GM23338 (cell line): ENCODE measurements around the gene CALR. TPM values are rescaled to one million over a fixed set of nuclear protein-coding genes. Genes with fewer than 3 reads are reported as not detected.

Experiments
- ATAC-seq: fragments of 200-7000 bp; cut with Tn5 transposase; 3 replicates; pipeline ENCODE4 v1.9.1; 2020
- DNase-seq: peaks from one replicate; pipeline ENCODE4 v3.0.0-alpha.2; 2015; ENCODE audit warnings: low spot score
- H2AFZ ChIP-seq: fragments of 200-600 bp; sonication (generic); 2 replicates; pipeline ENCODE4 v1.8.0; 2016; ENCODE audit warnings: antibody characterized with exemption, mild to moderate bottlenecking, moderate library complexity
- H3F3A ChIP-seq: fragments of 200-600 bp; sonication (generic); replicated peaks from 2 replicates; pipeline ENCODE4 v1.8.0; 2017; ENCODE audit warnings: antibody characterized with exemption, mixed run types, low read depth
- H3K27ac ChIP-seq: fragments of 200-600 bp; sonication (generic); 2 replicates; pipeline ENCODE4 v1.6.1; 2016; ENCODE audit warnings: low read depth
- H3K27me3 ChIP-seq: fragments of 200-600 bp; sonication (generic); 2 replicates; pipeline ENCODE4 v1.8.0; 2016; ENCODE audit warnings: mild to moderate bottlenecking, mixed run types, moderate library complexity; ENCODE audit not compliant: insufficient read depth
- H3K36me3 ChIP-seq: fragments of 200-600 bp; sonication (generic); 2 replicates; pipeline ENCODE4 v1.8.0; 2016; ENCODE audit warnings: mild to moderate bottlenecking; ENCODE audit not compliant: insufficient read depth
- H3K4me1 ChIP-seq: fragments of 200-600 bp; sonication (generic); 2 replicates; pipeline ENCODE4 v1.8.0; 2016; ENCODE audit warnings: mild to moderate bottlenecking, moderate library complexity; ENCODE audit not compliant: insufficient read depth
- H3K4me2 ChIP-seq: fragments of 200-600 bp; sonication (generic); 2 replicates; pipeline ENCODE4 v1.7.1; 2017; ENCODE audit warnings: mixed run types
- H3K4me3 ChIP-seq: fragments of 200-600 bp; sonication (generic); 2 replicates; pipeline ENCODE4 v1.6.1; 2016; ENCODE audit warnings: mixed run types
- H3K79me2 ChIP-seq: fragments of 200-600 bp; sonication (generic); replicated peaks from 2 replicates; pipeline ENCODE4 v1.8.0; 2017; ENCODE audit warnings: mild to moderate bottlenecking; ENCODE audit not compliant: insufficient read depth
- H3K9me2 ChIP-seq: fragments of 200-600 bp; sonication (generic); 2 replicates; pipeline ENCODE4 v1.8.0; 2017; ENCODE audit not compliant: insufficient read depth
- H4K20me1 ChIP-seq: fragments of 200-600 bp; sonication (generic); replicated peaks from 2 replicates; pipeline ENCODE4 v1.8.0; 2017; ENCODE audit warnings: mild to moderate bottlenecking; ENCODE audit not compliant: insufficient read depth
- H3K27ac Mint-ChIP-seq: 2 replicates; pipeline ENCODE4 v1.8.0; 2020; ENCODE audit warnings: inconsistent platforms, mild to moderate bottlenecking, moderate library complexity, mixed read lengths
- H3K27me3 Mint-ChIP-seq: 3 replicates; pipeline ENCODE4 v1.8.0; 2022; ENCODE audit warnings: low read depth, mild to moderate bottlenecking, moderate library complexity, mixed read lengths, inconsistent platforms; ENCODE audit not compliant: insufficient read depth, poor library complexity
- H3K36me3 Mint-ChIP-seq: 3 replicates; pipeline ENCODE4 v1.8.0; 2021; ENCODE audit warnings: low read depth, mild to moderate bottlenecking, inconsistent platforms, moderate library complexity, mixed read lengths
- H3K4me1 Mint-ChIP-seq: 3 replicates; pipeline ENCODE4 v1.8.0; 2020; ENCODE audit warnings: mild to moderate bottlenecking, inconsistent platforms, mixed read lengths
- H3K4me3 Mint-ChIP-seq: 3 replicates; pipeline ENCODE4 v1.8.0; 2021; ENCODE audit warnings: moderate library complexity, mild to moderate bottlenecking, inconsistent platforms, mixed read lengths
- H3K9me3 Mint-ChIP-seq: 3 replicates; pipeline ENCODE4 v1.8.0; 2020; ENCODE audit warnings: moderate library complexity, mild to moderate bottlenecking, inconsistent platforms, mixed read lengths
- CTCF ChIP-seq, 2 experiments: fragments of 200-600 bp in 1 of 2; sonication (generic) in 1 of 2; conservative IDR thresholded peaks; 2 replicates each; pipeline versions ENCODE4 v1.5.1 to v1.6.1; 2016 to 2017; ENCODE audit warnings: antibody characterized with exemption in 2 of 2, low read depth in 2 of 2, mild to moderate bottlenecking in 2 of 2, moderate library complexity in 1 of 2
- EZH2phosphoT487 ChIP-seq: fragments of 200-600 bp; sonication (generic); IDR thresholded peaks from one replicate; pipeline ENCODE4 v1.8.1; 2018; ENCODE audit warnings: antibody characterized with exemption; ENCODE audit not compliant: unreplicated experiment
- JUNB ChIP-seq: IDR thresholded peaks from one replicate; pipeline ENCODE4 v1.6.1; 2016; ENCODE audit warnings: antibody characterized with exemption; ENCODE audit not compliant: unreplicated experiment
- NANOG ChIP-seq: IDR thresholded peaks from 2 replicates; pipeline ENCODE4 v1.6.1; 2016; ENCODE audit warnings: antibody characterized with exemption, borderline replicate concordance
- POLR2AphosphoS5 ChIP-seq: IDR thresholded peaks from 2 replicates; pipeline ENCODE4 v1.6.1; 2016; ENCODE audit warnings: antibody characterized with exemption, low read depth
- REST ChIP-seq: IDR thresholded peaks from one replicate; pipeline ENCODE4 v1.6.1; 2018; ENCODE audit warnings: antibody characterized with exemption; ENCODE audit not compliant: unreplicated experiment
- STAT1 ChIP-seq: IDR thresholded peaks from one replicate; pipeline ENCODE4 v1.6.1; 2016; ENCODE audit warnings: antibody characterized with exemption; ENCODE audit not compliant: unreplicated experiment
- ZNF114 ChIP-seq: fragments of 250-450 bp; sonication (Bioruptor Pico); IDR thresholded peaks from 2 replicates; pipeline ENCODE4 v1.5.0; 2020; ENCODE audit warnings: mild to moderate bottlenecking, moderate library complexity
- ZNF331 ChIP-seq: fragments of 250-450 bp; sonication (Bioruptor Pico); IDR thresholded peaks from 2 replicates; pipeline ENCODE4 v1.5.0; 2020; ENCODE audit warnings: low read depth, mild to moderate bottlenecking, moderate library complexity
- ZNF462 ChIP-seq: fragments of 250-450 bp; sonication (Bioruptor Pico); IDR thresholded peaks from 2 replicates; pipeline ENCODE4 v1.5.0; 2020; ENCODE audit warnings: mild to moderate bottlenecking, moderate library complexity
- polyA plus RNA-seq: library from polyadenylated mRNA; unstranded; fragments of >200 nt; fragmentation: Nextera tagmentation; extraction: Ambion mirVana; gene quantifications from 2 replicates; pipeline ENCODE4 v1.2.1, GENCODE V29; 2016
- total RNA-seq: library from RNA; depleted of rRNA; stranded (reverse); fragments of >200 nt; shearing (Covaris generic); gene quantifications from 2 replicates; pipeline ENCODE4 v1.2.3, GENCODE V29; 2014

Gene CALR
- total and polyA plus RNA-seq, 2 experiments from 2014 or later = 760 to 1,131 TPM

- no peak overlapping the region for H3K4me3 Mint-ChIP-seq
These were observed 17.4 kb upstream of the CALR start for GRCh38 chr19:12921047-12921446.

More at GRCh38 chr19:12921047-12921446, 17.4 kb upstream of the CALR start:
- Histone ChIP-seq H3K36me3 (peaks cover 17% of the 10 kb centered on the region), H3K4me2 (no peak overlapping the region), H2AFZ (no peak overlapping the region), H3K4me3 (no peak overlapping the region), H3K79me2 (no peaks in the 10 kb centered on the region), H3K27me3 (peaks cover 13% of the 10 kb centered on the region), H3K4me1 (no peaks in the 10 kb centered on the region), H3K27ac (0 out of 2 replicates have a peak overlapping the region, but pooled peaks have one; percentile 66), H3F3A (peaks cover 12% of the 10 kb centered on the region; the same call in 1 of the 2 replicates), H3K9me2 (no peaks in the 10 kb centered on the region; the same call in 1 of the 2 replicates), H4K20me1 (peaks cover 6% of the 10 kb centered on the region; the same call in 1 of the 2 replicates)
- TF ChIP-seq ZNF114 (CRISPR knock-in tag) (no peak), EZH2phosphoT487 (no peak), ZNF462 (no peak), STAT1 (no peak), CTCF (conservative IDR thresholded peaks at IDR 0.05; ENCODE audit: low read depth in 2 of 2) (no peak), REST (no peak), NANOG (no peak), ZNF331 (CRISPR knock-in tag) (no peak), POLR2AphosphoS5 (no peak), JUNB (no peak)
- ATAC-seq = no peak
- Mint-ChIP-seq H3K27me3 (peaks cover 36% of the 10 kb centered on the region), H3K27ac (no peak overlapping the region), H3K9me3 (peaks cover 11% of the 10 kb centered on the region; the same call in 2 of the 3 replicates), H3K36me3 (peaks cover 62% of the 10 kb centered on the region), H3K4me1 (no peaks in the 10 kb centered on the region; the same call in 2 of the 3 replicates)
- DNase-seq = no peak
